GM18861 (cell line): ENCODE data around the gene HDAC11.
"Not testable (repeated sequence)": the region's sequence is repeated elsewhere in the genome, so short reads cannot be mapped to it uniquely, and the experiment has no call there.

ENCODE experiments used
- ATAC-seq: cut with Tn5 transposase; IDR thresholded peaks from one replicate; pipeline ENCODE4 v1.9.1; 2021; ENCODE audit not compliant: unreplicated experiment

Gene HDAC11

GRCh38 chr3:13492976-13493866 lies 13.1 kb downstream of the HDAC11 start:
- no peak for ATAC-seq

GRCh38 chr3:13493867-13494441 lies 13.8 kb downstream of the HDAC11 start:
- ATAC-seq, result no peak

DNA sequence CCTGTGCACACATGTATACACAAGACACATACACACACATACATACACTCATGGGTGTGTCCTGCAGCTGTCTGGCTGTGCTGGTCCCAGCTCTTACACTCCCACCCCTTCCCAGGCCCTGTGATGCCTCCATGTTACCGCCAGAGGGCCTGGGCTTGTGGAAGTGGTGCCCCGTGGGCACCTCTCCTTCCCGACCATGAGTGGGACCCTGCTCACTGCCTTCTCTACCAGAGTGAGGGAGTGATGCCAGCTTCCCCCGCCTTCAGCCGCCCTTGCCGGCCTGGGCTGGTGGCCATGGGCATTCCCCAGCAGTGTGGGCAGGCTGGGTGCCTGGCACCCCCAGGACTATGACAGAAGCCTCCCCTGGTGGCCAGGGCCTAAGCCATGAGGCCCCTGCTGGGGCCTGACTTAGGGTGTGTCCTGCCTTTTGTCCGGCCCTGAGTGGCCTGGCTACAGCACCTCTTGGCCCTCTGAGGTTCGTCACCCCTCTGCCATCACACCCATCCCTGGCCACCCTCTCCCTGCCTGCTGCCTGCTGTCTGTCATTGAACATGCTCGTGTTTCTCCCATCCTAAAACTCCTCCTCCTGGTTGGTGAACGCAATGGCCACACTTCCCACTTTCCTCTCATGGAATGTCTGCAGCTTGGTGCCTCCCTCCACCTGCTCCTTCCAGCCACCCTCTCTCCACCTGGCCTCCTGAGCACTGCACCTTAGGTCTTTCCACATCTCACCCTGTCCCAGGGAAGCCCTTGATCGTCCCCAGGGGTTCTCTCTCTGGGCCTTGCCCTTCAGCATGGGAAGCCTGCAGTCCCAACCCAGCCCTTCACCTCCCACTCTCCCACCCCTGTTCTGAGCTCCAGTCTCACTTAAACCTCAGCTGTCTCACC lies 14.6 kb downstream of the HDAC11 start:
- ATAC-seq, result no peak

- no peak for ATAC-seq
Measured at GRCh38 chr3:13495351-13495813, 15.3 kb downstream of the HDAC11 start.

- ATAC-seq, result peak; percentile 57
Measured at GRCh38 chr3:13495921-13496723, 16.0 kb downstream of the HDAC11 start.

DNA sequence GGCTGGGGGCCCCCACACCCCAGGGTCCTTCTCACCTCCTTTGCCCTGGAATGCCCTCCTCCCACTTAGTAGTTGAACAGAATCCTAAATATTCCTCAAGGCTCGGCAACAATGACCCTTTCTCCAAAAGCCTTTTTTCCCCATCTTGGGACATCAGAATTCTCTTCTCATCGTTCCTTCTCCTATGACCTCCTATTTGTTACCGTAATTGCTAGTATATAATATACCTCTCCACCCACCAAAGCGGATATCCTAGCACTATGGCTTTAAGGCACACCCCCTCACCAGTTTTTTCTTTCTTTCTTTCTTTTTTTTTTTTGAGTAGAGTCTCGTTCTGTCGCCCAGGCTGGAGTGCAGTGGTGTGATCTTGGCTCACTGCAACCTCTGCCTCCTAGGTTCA lies 16.8 kb downstream of the HDAC11 start:
- no peak for ATAC-seq

DNA sequence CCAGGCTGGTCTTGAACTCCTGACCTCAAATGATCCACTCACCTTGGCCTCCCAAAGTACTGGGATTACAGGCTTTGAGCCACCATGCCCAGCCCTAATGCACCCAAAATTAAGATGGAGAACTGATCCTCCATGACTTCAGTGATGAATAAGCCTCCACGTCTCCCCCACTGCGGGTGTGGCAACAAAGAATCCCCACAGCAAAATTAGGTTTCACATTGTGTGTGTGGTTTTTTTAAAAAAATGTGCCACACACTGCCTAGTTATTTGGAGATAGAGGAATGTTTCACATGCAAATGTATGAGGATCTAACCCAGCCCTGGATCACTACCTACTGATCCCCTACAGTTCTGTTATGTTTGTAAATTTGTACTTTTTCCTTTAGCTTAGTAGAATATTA lies 17.3 kb downstream of the HDAC11 start:
- no peak for ATAC-seq

DNA sequence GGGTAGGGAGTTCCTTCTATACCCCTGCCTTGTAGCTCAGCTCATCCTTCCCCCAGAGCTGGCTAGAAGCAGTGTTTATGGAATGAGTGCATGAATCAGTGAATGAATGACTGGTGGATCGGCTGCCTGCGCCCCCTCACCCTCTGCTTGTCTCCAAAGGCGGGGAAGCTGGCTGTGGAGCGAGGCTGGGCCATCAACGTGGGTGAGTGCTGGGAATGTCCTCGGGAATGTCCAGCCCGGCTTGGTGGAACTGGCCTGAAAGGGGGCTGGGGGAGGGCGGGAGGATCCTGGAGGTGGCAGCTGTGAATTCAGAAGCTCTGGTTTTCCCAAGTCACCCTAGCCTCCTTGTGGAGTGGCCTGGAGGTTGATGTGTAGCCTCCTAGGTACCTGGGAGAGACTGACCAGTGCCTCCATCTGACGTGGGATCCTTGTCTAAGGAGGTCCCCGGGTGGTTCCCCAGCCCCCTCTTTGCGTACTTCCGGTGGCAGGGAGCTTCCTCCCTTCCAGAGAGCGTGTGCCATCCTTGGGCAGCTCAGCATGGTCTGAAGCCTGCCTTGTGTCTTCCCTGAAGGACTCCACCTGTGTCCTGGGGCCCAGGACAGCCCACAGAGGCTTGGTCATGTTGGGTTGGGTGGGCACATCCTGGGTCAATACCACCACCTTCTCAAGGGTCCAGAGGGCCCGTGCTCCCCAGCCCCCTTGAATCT lies 18.4 kb downstream of the HDAC11 start:
- ATAC-seq, result no peak

- ATAC-seq, result not testable (repeated sequence)
Measured at GRCh38 chr3:13499246-13499645, 19.1 kb downstream of the HDAC11 start.

DNA sequence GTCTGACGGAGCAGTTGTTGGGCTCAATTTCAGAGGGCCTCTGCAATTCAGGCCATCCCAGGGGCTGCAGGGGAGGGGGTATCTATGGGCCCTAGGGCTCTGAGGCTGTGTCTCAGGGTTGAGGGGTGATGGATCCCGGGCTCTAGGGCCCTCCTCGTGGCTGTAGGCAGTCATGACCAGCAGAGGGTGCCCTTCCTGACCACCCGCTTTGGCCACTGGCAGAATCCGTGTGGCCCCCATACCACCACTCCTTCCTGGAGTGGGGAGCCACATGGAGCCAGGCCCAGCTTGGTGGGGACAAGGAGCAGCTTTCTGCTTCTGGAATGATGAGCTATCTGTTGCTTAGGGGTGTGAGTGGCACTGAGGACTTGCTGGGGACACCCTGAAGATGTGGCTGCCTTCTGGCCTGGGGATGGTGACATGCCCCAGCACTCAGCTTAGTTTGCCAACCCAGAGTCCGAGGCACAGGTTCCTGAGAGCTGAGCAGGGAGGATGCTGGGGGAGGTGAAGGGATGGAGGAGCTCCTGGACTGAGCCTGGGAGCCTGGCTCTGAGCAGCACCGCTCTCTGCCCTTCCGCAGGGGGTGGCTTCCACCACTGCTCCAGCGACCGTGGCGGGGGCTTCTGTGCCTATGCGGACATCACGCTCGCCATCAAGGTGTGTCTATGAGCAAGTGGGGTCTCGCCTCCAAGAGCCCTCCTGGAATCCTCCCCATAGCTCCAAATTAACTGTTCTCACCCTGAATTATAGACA lies 20.2 kb downstream of the HDAC11 start:
- no peak for ATAC-seq

- ATAC-seq, result no peak
Measured at GRCh38 chr3:13501056-13501455, 20.9 kb downstream of the HDAC11 start.

- ATAC-seq, result no peak
Measured at GRCh38 chr3:13501521-13501920, 21.4 kb downstream of the HDAC11 start.

GRCh38 chr3:13501958-13502790 lies 22.1 kb downstream of the HDAC11 start:
- ATAC-seq, result no peak

GRCh38 chr3:13502791-13503060 lies 22.6 kb downstream of the HDAC11 start:
- ATAC-seq, result no peak

- no peak for ATAC-seq
Measured at GRCh38 chr3:13504161-13504831, 24.2 kb downstream of the HDAC11 start.

- no peak for ATAC-seq
Measured at GRCh38 chr3:13505147-13506130, 25.3 kb downstream of the HDAC11 start.

GRCh38 chr3:13506239-13506638 lies 26.1 kb downstream of the HDAC11 start:
- ATAC-seq, result no peak
